Measurements from ENCODE around the gene KRT27.
A peak's percentile ranks its signal among the peaks of the same experiment; 100 is the strongest.

The KRT27 gene

GRCh38 chr17:40809721-40810421, 27.5 kb upstream of the KRT27 start:
- no peak for DNase-seq (ENCODE audit: low spot score)

- DNase-seq (ENCODE audit: low spot score), result no peak
These were observed 23.8 kb upstream of the KRT27 start for GRCh38 chr17:40806131-40806530.

GRCh38 chr17:40803617-40804082, 21.3 kb upstream of the KRT27 start:
- peak; percentile 84 for DNase-seq (ENCODE audit: low spot score)

GRCh38 chr17:40801157-40801556, 18.8 kb upstream of the KRT27 start:
- no peak for DNase-seq (ENCODE audit: low spot score)

GRCh38 chr17:40800381-40800780, 18.0 kb upstream of the KRT27 start:
- no peak for DNase-seq (ENCODE audit: low spot score)

GRCh38 chr17:40799859-40800258, 17.5 kb upstream of the KRT27 start, which contains the start of gene KRT28:
Gene KRT28, minus strand, starts transcription at chr17:40799959. Its CDS starts 66 bp downstream, at chr17:40799893.
- DNase-seq (ENCODE audit: low spot score), result no peak

GRCh38 chr17:40796846-40797245, 14.5 kb upstream of the KRT27 start:
- DNase-seq (ENCODE audit: low spot score), result no peak

GRCh38 chr17:40795019-40795667, 12.8 kb upstream of the KRT27 start:
- DNase-seq (ENCODE audit: low spot score), result no peak

GRCh38 chr17:40794466-40794865, 12.1 kb upstream of the KRT27 start:
- DNase-seq (ENCODE audit: low spot score), result no peak

- DNase-seq (ENCODE audit: low spot score), result no peak
These were observed 11.5 kb upstream of the KRT27 start for GRCh38 chr17:40793832-40794231.

GRCh38 chr17:40791787-40792436, 9.6 kb upstream of the KRT27 start:
- peak; percentile 52 for DNase-seq (ENCODE audit: low spot score)

GRCh38 chr17:40791111-40791510, 8.8 kb upstream of the KRT27 start:
- no peak for DNase-seq (ENCODE audit: low spot score)

- DNase-seq (ENCODE audit: low spot score), result no peak
These were observed 3.0 kb downstream of the KRT27 start for GRCh38 chr17:40779181-40779909.

- DNase-seq (ENCODE audit: low spot score), result no peak
These were observed 3.9 kb downstream of the KRT27 start for GRCh38 chr17:40778461-40778860.

GRCh38 chr17:40777971-40778370, 4.4 kb downstream of the KRT27 start:
- no peak for DNase-seq (ENCODE audit: low spot score)

- no peak for DNase-seq (ENCODE audit: low spot score)
These were observed 4.9 kb downstream of the KRT27 start for GRCh38 chr17:40777459-40777858.

- DNase-seq (ENCODE audit: low spot score), result no peak
These were observed 6.4 kb downstream of the KRT27 start for GRCh38 chr17:40775945-40776344.

GRCh38 chr17:40772101-40772500, 10.2 kb downstream of the KRT27 start, which contains the start of gene KRT26:
Gene KRT26, minus strand, starts transcription at chr17:40772201. Its CDS starts 88 bp downstream, at chr17:40772113.
- DNase-seq (ENCODE audit: low spot score), result no peak

- DNase-seq (ENCODE audit: low spot score), result no peak
These were observed 16.7 kb downstream of the KRT27 start for GRCh38 chr17:40765657-40766056.

GRCh38 chr17:40763752-40764151, 18.6 kb downstream of the KRT27 start:
- DNase-seq (ENCODE audit: low spot score), result no peak

- DNase-seq (ENCODE audit: low spot score), result no peak
These were observed 22.0 kb downstream of the KRT27 start for GRCh38 chr17:40760105-40761016.

Data from AG08395 (cell line).